Stimulated activated CD4-positive, alpha-beta T cell treated with anti-CD3 and anti-CD28 coated beads, Interleukin-12 subunit alpha, Interleukin-12 subunit beta, amount 100 ng/mL, for 4 hours (primary cell): ENCODE data around the gene EPC1.
"Not testable (repeated sequence)": the region's sequence is repeated elsewhere in the genome, so short reads cannot be mapped to it uniquely, and the experiment has no call there.

Experiments
- DNase-seq: peaks from one replicate; pipeline ENCODE4 v3.0.0-alpha.2; 2020

EPC1 gene, protein sequence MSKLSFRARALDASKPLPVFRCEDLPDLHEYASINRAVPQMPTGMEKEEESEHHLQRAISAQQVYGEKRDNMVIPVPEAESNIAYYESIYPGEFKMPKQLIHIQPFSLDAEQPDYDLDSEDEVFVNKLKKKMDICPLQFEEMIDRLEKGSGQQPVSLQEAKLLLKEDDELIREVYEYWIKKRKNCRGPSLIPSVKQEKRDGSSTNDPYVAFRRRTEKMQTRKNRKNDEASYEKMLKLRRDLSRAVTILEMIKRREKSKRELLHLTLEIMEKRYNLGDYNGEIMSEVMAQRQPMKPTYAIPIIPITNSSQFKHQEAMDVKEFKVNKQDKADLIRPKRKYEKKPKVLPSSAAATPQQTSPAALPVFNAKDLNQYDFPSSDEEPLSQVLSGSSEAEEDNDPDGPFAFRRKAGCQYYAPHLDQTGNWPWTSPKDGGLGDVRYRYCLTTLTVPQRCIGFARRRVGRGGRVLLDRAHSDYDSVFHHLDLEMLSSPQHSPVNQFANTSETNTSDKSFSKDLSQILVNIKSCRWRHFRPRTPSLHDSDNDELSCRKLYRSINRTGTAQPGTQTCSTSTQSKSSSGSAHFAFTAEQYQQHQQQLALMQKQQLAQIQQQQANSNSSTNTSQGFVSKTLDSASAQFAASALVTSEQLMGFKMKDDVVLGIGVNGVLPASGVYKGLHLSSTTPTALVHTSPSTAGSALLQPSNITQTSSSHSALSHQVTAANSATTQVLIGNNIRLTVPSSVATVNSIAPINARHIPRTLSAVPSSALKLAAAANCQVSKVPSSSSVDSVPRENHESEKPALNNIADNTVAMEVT

DNA sequence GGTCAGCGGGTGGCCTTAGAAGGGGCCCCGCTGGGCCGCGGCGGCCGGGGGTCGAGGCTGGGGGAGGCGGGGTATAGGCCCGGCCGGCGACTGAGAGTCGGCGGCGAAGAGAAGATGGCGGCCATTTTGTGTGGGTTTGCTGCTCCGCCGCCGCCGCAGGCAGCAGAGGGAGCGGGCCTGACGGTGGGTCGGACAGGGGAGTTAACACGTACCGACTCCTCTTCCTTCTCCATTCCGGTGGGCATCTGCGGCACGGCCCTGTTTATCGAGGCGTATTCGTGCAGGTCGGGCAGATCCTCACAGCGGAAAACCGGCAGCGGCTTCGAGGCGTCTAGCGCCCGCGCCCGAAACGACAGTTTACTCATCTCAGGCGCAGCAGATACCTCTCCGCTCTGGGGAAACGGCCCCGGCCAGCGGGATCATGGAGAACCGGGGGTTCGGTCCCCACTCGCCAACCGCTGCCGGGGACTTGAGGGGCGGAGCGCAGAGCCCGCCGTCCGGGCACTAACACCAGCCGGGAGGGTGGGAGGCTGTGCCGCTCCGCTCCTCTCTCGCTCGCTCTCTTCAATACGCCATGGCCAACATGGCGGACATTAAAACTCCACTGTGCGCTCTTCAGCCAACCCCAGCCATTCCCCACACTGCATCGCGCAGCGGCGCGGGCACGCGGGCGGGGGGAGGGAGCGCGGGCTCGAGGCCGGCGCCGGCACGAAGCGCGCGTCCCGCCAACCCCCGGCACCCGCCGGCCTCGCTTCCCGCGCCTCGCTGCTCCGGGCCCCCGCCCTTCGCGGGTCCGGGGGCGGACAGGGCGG lies at the start of gene EPC1:
TSS of gene EPC1 (minus strand) at position 608 of the 812 bp plus-strand sequence. CDS start at position 365, 243 bp downstream.
- peak; percentile 82 for DNase-seq

DNA sequence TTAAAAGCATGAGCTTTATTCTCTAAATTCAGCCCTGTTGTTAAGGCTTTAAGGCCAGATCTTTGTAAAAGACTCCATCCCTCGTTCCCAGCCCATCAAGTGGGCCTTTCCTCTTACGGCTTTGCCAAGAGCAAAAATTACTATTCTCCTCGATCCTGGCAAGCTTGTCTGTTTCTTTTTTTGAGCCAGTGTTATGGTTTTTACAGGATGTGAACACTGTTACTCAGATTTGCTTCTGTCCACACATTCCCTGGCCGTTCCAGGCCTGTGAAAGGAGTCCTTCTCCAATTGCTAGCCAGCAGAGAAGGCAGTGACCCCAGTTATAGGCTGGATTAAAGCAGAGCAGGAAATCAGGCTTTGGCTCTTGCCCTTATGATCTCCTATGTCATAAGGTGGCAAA lies 47.0 kb upstream of the EPC1 start:
- DNase-seq: no peak

DNA sequence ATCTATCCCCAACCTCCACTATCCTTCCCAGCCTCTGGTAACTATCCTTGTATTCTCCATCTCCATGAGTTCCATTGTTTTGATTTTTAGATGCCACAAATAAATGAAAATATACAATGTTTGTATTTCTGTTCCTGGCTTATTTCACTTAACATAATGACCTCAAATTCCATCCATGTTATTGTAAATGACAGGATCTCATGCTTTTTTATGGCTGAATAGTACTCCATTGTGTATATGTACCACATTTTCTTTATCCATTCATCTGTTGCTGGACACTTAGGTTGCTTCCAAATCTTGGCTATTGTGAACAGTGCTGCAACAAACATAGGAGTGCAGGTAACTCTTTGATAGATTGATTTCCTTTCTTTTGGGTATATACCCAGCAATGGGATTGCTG lies 45.3 kb upstream of the EPC1 start:
- DNase-seq: not testable (repeated sequence)

- DNase-seq: no peak
These were observed 43.2 kb upstream of the EPC1 start for GRCh38 chr10:32390193-32390592.

GRCh38 chr10:32388258-32389027 lies 41.5 kb upstream of the EPC1 start:
- no peak for DNase-seq

- DNase-seq: no peak
These were observed 39.8 kb upstream of the EPC1 start for GRCh38 chr10:32386623-32387260.

DNA sequence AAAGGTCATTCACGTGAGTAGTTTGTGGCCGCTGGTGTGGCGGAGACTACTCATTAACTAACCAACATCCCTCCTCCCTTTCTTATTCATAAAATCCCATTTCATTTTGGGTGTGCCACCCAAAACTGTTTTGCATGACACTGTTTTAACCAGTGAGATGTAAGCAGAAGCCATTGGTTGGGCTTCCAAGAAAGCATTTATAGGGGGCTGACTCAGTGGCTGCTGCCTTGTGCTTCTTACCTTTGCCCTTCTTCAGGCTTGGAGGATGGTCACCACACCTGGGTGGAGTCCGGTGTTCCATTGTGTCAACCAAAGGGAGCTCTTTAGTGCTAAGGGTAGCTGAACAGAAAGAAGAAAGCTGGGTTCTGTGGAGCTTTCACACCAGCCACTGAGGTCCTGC lies 37.2 kb upstream of the EPC1 start:
- no peak for DNase-seq

GRCh38 chr10:32381165-32381564 lies 34.2 kb upstream of the EPC1 start:
- no peak for DNase-seq

DNA sequence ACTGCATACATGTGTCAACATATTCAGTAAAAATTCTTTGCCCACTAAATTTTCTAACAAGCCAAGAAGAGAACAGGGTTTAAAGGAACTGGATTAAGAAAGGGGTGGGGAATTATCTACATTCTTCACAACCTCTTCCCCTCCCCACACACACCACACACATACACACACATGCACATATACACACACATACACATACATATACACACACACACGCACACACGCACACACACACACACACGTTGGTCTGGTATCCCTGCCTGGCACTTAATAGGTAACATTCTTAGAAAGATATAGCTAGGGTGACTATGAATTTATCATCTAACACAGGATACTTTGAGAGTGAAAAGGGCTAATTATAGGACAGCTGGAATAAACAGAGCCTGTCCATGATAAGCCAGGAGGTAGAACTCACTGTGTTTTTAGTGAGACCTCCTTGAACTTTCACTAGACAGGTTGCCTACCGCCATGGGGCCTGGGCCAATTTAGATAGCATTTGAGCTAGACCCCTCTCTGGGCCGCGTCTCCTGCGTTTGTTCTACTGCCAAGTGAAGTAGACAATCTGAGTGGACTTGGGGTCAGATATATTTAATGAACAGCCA lies 33.1 kb upstream of the EPC1 start:
- no peak for DNase-seq

DNA sequence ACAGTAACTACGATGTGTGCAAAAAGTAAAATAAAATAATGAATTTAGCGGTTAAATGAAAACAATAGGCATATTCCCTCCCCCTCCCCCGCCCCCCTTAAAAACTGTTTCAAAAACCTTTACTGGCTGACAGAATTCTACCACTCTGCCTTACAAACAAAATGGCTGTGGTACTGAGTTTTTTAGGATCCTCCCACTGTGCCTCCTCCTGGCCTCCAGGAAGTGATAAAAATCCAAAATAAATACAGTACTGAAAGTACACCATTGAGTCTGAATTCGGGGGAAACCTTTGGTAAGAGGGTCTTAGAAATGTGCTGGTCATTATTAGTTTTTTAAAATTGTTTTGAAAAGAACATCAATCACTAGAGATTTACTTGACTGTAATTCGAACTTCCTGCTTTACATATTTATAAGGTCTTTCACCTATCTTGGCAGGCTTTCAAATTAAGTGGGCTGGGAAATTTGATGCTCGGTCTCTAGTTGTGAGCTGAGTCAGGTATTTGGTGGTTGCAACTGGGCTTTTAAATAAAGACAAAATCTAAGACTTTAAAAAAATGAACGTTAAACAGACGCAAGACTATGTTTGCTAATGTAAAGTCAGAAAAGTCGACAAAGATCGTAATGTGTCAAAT lies 32.5 kb upstream of the EPC1 start:
- DNase-seq: no peak

- peak; percentile 83 for DNase-seq
These were observed 31.7 kb upstream of the EPC1 start for GRCh38 chr10:32378363-32379317.

GRCh38 chr10:32377458-32378259 lies 30.7 kb upstream of the EPC1 start:
- no peak for DNase-seq

GRCh38 chr10:32376771-32377170 lies 29.8 kb upstream of the EPC1 start:
- no peak for DNase-seq

DNA sequence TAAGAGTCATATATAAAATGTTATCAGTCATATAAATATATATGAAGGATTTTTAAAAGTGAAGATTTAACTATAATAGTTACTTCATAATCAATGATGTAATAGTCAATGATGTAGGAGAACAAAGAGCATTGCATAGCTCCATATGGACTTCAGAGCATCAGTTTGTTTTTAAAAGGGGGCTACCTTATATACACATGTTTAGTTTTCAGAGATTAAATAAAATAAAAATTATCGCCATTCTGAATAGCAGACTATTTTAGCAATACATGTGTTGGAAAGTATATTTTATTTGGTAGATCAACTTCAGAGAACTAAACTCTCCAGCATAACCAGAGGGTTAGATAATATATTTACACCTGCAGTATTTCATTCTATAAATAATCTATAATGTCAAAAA lies 29.1 kb upstream of the EPC1 start:
- DNase-seq: no peak

GRCh38 chr10:32375631-32376030 lies 28.7 kb upstream of the EPC1 start:
- no peak for DNase-seq

GRCh38 chr10:32374605-32375004 lies 27.6 kb upstream of the EPC1 start:
- DNase-seq: no peak

DNA sequence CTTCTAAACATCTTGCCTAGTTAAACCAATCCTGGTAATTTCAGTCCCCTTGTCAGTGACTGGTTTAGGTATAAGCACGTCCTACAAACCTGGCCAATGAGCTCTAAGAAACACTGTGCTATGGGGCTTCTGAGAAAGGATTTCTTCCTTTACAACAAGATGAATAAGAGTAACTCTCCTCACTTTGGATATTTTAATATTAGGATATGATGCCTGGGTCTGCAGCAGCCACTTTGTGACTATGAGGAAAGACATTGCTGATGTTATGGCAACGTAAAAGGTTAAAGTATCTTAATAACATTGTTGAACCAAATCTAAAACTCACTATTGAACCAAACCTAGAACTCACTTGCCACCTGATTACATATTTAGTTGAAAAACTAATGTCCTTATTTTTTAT lies 26.5 kb upstream of the EPC1 start:
- DNase-seq: no peak

DNA sequence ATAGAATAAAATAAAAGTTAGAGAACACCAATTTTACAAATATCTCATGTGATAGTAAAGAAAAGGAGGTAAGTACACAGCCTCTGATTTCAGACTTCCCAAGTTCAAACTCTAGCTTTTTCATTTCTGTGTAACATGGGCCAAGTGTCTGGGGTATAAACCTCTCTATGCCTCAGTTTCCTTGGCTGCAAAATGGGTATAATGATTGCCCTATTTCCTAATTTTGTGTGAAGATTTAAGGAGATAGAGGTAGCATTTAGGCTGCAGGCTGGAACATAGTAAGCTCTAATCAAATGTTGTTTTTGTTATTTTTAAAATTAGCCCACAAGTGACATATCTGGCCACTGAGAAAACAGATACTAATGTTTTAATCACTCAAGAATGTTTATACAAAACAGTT lies 26.1 kb upstream of the EPC1 start:
- DNase-seq: no peak
